HG03432 (cell line): ENCODE results near the gene PPP1R13B.
A peak's percentile ranks its signal among the peaks of the same experiment; 100 is the strongest.

Experiments used
- ATAC-seq: cut with Tn5 transposase; IDR thresholded peaks from one replicate; pipeline ENCODE4 v1.9.1; 2021; ENCODE audit warnings: mild to moderate bottlenecking, moderate library complexity; ENCODE audit not compliant: unreplicated experiment

Gene PPP1R13B

DNA sequence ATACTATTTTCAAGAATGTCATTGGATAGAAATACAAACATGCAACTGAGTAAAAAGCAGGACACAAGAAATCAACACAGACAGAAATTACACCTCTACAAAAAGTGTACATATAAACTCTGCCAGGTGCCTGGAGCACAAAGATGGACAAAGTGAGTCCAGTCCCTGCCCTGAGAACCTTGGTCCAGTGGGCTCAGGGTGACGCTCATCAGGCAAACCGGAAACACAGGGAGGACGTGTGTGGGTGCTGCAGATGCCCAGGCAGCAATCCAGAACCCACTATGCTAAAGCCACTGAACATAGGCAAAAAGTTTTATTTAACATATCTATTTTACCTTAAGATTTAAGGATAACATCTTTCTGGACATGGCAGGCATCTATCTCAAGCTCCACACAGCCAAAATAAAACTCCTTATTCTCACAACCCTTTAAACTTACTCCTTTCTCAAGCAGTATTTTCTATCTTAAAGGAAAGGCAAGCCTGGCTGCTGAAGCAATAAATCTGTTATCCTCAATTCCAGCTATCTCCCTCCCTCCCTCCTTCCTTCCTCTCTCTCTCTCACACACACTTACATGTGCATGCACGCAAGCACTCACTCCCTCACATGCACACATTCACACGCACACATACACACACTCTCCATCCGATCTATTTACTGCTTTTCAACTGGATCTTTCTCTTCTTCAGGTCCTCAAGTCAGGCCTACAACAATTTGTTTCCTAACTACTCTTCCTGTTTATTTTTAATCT lies 10.2 kb downstream of the PPP1R13B start:
- ATAC-seq = no peak

DNA sequence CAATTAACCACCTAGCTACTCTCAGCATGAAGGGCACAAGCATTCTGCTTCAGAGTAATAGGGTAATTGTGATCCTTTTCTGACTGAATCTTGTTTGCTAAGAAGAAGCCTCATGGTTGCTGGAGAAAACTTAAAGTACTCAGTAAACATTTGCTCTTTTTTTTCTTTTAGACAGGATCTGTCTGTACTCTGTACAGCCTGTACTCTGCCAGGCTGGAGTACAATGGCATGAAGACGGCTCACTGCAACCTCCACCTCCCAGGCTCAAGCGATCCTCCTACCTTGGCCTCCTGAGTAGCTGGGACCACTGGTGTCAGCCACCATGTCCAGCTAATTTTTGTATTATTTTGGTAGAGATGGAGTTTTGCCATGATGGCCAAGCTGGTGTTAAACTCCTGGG lies 12.4 kb downstream of the PPP1R13B start:
- no peak for ATAC-seq

DNA sequence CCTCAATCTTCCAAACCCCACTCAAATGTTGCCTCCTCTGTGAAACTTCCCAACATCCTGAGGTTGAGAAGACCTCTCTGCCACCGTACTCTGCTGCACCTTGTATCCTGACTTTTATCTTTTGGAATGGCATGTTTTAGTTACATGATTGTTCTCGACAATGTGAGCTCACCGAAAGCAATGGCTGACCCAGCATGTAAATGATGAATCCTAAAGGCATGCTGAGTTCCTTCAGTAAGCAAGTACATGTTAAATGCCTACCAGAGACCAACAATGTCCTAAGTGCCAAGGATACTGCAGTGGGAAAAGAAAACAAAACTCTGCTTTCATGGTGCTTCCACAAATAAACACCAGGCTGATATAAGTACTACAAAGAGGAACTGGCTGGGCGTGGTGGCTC lies 13.7 kb downstream of the PPP1R13B start:
- ATAC-seq = no peak

DNA sequence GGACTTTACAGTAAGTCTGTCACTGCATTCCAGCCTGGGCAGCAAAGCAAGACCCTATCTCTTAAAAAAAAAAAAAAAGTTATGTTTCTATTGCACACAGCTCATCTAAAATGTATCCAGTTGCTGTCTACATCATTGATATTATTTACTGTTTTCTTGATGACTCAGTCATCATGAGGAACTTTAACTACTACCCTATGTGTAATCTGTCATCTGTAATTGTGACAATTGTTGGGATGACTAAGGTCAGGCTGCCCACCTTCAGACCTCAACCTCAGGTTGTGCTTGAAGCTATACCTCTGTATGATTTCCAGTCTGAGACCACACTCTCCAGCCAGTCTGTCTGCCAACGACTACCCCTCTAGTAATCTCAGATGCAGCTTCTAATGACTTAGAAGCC lies 15.3 kb downstream of the PPP1R13B start:
- ATAC-seq = no peak

DNA sequence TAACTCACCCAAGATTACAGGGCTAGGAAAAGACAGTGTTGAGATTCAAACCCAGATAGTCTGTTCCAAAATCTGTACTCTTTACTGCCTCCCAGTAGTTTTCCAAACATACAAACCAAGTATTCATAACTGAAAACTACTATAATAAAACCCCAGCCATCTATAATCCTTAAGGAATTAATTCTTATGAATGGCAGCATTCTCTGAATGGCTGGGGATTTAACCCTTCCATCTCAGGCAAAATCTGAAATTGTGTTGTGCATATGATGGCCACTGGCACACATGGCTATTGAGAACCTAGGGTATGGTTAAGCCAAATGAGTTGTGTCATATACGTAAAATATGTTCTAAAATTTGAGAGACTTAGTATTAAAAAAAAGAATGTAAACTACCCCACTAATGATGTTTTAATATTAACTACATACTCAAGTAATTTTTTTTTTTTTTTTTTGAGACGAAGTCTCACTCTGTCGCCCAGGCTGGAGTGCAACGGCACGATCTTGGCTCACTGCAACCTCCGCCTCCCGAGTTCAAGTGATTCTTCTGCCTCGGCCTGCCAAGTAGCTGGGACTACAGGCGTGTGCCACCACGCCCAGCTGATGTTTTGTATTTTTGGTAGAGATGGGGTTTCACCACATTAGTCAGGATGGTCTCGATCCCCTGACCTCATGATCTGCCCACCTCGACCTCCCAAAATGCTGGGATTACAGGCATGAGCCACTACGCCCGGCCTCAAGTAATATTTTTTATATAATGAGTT lies 16.7 kb downstream of the PPP1R13B start:
- ATAC-seq = no peak

DNA sequence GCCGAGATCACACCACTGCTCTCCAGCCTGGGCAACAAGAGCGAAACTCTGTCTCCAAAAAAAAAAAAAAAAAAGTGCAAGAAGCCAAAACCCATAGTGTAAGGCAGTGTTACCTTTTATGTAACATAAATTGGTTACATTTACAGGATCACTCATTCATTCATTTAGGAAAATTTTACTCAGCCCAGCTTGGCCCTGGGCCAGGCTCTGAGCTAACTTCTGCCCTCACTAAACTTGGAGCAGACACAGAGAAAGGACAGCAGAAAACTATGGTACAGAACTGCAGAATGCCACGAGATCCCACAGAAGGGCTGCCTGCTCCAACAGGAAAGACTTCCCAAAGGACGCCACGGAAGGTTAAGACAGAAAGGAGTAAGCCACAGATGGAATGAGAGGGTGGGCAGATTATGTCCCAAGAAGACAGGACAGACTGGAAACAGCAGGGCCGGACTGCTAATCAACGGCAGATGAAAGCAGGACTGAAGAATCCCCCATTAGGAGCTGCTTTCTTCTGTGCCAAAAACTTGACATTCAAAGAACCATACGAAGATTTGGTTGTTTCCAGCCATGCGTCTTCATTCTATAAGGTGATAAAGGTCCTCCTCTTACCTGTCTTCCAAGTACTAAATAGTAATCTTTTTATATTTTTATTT lies 18.9 kb downstream of the PPP1R13B start:
- ATAC-seq = no peak

DNA sequence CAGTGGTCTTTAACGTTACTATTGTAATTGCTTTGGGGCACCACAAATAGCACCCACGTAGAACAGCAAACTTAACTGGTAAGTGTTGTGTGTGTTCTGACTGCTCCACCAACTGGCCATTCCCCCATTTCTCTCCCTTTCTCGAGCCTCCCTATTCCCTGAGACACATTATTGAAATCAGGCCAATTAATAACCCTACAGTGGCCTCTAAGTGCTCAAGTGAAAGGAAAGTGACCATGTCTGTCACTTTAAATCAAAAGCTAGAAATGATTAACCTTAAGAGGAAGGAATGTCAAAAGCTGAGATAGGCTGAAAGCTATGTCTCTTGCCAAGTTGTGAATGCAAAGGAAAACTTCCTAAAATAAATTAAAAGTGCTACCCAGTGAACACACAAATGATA lies 22.3 kb downstream of the PPP1R13B start:
- ATAC-seq = no peak

DNA sequence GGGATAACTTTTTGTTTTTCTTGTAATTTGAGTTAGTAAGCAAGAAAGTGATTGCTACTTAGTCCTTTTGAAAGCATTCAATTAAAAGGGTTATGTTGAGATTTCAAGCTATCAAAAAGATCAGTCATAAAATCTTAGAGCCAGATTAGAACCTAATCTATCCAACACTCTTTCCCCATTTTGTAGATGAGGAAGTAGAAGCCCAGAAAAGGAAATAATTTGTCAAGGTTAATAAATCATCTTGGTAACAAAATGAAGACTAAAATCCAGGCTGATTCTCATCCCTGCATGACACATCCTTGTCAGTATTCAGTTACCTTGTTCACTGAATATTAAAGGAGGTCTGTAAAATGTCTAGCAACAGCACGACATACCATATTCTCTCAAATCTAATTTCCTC lies 26.5 kb downstream of the PPP1R13B start:
- no peak for ATAC-seq

DNA sequence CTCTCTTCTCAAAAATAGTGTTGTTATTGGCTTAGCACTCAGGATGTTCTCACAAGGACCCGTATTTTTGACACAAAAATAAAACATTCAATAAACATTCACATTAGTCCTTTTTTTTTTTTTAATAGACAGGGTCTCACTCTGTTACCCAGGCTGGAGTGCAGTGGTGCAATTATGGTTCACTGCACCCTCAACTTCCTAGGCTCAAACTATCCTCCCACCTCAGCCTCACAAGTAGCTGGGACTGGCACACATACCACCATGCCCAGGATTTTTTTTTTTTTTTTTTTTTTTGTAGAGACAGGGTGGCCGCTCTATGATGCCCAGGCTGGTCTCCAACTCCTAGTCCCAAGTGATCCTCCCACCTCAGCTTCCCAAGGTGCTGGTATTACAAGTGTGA lies 27.0 kb downstream of the PPP1R13B start:
- no peak for ATAC-seq

DNA sequence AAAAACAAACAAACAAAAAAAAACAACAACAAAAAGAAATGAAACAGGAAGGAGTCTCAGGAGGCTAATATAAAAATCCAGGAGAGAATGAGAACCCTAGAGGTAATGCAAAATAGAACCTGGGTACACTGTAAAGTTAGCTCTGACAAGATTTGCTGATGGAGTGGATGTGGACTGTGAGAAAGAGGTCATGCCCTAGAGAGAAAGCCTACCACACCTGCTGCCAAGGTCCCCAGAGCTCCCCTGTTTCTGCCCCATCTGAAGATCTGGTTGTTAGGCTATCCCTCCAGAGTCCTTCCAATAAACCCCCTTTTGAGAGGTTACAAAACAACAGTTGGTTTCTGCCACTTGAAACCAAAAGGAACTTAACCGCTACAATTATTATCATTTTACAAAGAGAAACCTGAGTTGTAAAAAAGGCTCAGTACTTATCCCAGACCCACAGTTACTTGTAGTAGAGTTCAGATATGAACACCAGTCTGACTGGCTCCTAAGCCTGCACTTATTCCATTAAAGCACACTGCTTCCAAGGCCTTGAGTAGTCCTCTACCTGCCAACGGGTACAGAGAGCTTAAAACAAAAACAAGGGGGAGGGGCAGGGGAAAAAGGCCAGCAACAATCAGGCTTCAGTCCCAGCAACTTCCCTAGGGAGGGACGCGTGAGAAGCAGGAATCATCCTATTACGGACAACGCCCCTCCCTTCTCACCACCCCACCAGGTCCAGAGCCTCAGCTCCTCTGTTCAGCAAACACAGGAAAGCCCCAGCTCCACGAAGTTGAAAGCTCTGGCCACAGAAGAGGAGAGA lies 27.7 kb downstream of the PPP1R13B start:
- no peak for ATAC-seq

DNA sequence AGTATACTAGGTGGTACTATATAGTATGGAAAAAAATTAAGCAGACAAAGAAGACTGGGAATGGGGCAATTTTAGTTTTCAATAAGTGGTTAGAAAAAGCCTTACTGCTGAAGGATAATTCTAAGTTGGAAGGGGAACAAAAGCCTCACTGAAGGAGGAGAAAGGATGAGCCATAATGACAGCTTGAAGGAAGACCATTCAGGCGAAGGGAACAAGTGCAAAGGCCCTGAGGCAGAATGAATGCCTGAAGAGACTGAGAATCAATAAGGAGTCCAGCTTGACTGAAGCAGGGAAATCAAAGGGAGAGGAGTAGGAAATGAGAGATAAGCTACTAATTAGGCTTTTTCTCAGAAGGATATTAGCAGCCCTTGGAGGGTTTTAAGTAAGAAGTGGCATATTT lies 28.5 kb downstream of the PPP1R13B start:
- ATAC-seq = no peak

DNA sequence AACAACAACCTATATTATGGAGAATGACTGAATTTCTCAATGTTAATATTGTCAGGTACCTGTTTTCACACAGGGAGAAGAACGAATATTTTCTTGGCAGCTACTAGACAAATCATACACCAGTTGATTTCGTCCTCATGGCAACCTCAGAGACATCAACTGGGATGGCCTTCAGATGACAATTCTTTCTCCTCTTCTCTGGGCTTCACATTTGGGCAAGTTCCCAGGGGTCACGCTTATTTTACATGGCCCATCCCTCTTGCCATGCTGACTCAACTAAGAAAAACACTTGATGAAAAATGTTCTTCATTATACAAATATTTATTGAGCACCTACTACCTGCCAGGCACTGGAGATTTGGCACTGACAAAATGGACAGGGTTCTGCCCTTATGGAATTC lies 29.0 kb downstream of the PPP1R13B start:
- no peak for ATAC-seq

DNA sequence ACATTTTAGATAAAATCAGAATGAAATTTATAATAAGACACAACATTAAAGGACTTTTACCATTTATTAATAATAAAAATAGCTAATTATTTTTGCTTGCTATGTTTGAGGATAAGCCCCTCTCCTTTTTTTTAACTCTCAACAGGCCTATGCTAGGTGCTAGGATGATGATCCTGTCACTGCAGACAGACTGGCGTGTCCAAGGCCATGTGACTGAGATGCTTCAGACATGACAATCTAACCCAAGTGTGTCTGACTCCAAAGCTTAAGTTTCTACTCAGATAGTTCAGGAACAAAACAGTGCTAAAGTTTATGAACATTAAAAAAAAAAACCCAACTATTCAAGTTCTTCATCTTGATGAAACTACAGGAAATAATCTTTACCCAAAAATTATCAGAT lies 29.8 kb downstream of the PPP1R13B start:
- ATAC-seq = no peak

DNA sequence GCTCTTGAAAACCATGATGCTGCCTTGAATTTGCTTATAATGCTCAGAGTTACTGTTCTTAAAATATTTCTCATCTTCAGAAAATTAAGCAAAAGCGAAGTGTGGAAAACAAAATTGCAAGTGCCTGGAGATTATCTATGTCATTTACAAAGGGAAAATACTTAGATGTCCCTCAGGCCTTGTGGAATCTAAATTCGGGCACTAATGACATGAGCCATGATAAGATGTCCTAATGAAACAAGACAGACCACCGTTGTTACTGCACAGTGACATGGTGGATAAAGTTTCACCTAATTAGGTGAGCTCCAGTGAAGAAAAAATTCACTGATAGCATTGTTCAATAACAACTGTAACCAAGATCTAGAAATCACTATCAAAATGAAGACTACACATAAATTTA lies 30.4 kb downstream of the PPP1R13B start:
- no peak for ATAC-seq

DNA sequence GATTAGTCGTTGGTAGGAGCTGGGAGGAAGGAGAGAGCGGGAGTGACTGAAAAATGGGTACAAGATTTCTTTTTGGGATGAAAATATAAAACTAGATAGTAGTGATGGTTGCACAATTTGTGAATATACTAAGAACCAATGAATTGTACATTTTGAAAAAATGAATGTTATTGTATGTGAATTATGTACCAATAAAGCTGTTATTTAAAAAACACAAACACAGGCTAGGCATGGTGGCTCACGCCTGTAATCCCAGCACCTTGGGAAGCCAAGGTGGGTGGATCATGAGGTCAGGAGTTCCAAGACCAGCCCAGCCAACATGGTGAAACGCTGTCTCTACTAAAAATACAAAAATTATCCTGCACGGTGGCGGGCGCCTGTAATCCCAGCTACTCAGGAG lies 32.1 kb downstream of the PPP1R13B start:
- ATAC-seq = no peak

DNA sequence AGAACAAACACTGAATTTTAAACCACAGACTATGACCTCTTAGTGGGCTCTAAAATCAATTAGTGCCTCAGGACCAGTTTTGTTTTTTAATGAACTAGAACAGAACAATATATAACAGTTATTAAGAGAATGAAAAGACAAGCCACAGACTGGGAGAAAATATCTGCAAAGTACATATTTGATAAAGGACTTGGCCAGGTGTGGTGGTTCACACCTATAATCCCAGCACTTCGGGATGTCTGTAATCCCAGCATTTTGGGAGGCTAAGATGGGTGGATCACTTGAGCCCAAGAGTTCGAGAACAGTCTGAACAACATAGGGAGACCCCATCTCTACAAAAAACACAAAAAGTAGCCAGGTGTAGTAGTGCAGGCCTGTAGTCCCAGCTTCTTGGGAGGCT lies 36.2 kb downstream of the PPP1R13B start:
- no peak for ATAC-seq

DNA sequence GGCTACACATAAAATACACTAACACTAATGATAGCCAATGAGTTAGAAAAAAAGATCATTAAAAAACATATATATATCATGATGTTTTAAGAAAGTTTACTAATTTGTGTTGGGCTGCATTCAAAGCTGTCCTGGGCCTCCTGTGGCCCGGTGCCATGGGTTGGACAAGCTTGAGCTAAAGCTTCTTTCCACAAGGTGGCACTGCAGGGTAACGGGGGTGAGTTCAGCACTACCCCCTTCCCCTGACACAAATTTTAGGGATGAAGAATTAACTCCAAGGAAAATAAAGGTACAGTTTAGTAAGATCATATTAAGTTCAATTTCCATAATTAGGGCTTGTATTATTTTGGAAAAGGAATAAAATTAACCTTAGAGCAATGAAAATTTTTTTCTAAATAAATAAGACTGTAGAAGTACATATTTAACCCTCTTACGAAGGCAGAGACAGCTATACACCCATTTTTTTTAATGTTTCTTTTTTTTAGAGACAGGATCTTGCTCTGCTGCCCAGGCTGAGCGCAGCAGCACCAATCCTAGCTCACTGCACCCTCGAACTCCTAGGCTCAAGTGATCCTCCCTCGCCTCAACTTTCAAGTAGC lies 38.9 kb downstream of the PPP1R13B start:
- ATAC-seq = no peak

DNA sequence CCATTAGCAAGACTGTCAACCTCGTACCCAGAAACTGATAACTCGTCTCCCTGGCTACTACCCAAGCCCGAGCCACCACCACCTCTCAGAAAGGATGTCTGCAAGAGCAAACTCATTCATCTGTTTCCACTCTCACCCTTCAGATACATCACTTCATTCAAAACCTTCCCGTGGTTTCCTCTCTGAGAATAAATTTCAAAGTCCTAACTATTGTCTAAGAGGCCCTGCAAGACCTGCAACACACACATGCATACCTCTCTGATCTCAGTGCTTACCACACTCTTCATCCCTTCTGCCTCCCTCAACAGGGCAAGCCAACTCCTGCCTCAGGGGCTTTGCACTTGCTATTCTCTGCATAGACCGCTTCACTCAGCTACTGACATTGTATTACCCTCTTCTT lies 40.6 kb downstream of the PPP1R13B start:
- ATAC-seq = peak; percentile 76

DNA sequence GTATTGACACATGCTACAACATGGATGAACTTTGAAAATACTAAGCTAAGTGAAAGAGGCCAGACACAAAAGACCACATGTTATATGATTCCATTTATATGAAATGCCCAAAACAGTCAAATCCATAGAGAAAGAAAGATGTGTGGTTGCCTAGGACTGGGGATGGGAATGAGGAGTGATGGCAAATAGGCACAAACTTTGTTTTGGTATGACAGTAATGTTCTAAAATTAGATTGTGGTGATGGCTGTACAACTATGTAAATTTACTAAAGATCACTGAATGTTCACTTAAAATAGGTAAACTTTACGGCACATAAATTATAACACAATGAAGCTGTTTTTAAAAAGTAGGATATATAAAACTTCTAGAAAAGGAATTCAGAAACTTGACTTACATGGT lies 41.7 kb downstream of the PPP1R13B start:
- ATAC-seq = no peak

DNA sequence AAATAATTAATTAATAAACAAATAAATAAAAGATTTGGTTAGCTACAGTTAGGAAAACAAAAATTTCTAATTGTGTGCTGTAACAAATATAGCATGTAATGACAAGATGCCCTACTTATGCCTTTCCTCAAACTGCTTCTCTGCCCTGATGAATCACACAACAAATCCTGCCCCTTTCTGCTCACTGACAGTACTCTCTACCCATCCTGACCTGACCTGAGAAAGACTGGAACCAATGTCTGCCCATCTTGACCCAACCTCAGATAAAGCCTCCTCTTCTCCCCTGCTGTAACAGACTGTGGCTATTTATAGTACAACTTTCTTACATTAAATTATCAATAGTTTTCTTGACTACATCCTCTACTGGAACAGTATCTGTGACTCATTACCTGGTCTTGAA lies 43.7 kb downstream of the PPP1R13B start:
- ATAC-seq = no peak

DNA sequence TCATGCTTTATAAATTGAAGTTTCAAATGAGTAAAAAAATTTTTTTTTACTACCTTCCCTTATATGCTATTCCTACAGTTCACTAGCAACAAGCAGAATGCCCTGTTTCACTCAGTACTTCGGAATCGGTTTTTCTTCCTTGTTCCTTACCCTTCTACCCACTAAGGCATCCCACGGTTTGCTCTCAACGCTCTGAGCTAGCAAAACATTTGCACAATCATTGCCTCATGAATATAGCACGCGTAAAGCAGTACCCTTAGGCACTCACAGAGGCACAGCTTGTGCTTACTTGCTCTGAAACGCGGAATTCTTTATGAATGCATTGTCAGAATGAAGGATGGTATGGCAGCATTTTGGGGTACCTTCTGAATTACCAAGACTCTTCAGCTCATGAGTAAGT lies 45.0 kb downstream of the PPP1R13B start:
- ATAC-seq = no peak
